HG02642 (cell line): Measurements from ENCODE around the gene CCDC198.

Experiments used
- ATAC-seq: cut with Tn5 transposase; IDR thresholded peaks from one replicate; pipeline ENCODE4 v1.9.1; 2021; ENCODE audit warnings: mild to moderate bottlenecking; ENCODE audit not compliant: unreplicated experiment, poor library complexity

Gene CCDC198

GRCh38 chr14:57470909-57471308 lies 22.7 kb downstream of the CCDC198 start:
- no peak for ATAC-seq

GRCh38 chr14:57464008-57464730 lies 29.5 kb downstream of the CCDC198 start:
- peak; percentile 94 for ATAC-seq

GRCh38 chr14:57462551-57462950 lies 31.1 kb downstream of the CCDC198 start:
- no peak for ATAC-seq

- no peak for ATAC-seq
Observed at GRCh38 chr14:57461777-57462320, 31.8 kb downstream of the CCDC198 start.

GRCh38 chr14:57435923-57436322 lies 57.7 kb downstream of the CCDC198 start:
- ATAC-seq = no peak

- no peak for ATAC-seq
Observed at GRCh38 chr14:57420986-57421385, 72.7 kb downstream of the CCDC198 start.

- ATAC-seq = no peak
Observed at GRCh38 chr14:57420033-57420432, 73.6 kb downstream of the CCDC198 start.
